Thymus (tissue), 2 donors: ENCODE measurements around the gene CSF3. TPM values are rescaled to one million over a fixed set of nuclear protein-coding genes. Genes with fewer than 3 reads are reported as not detected.

Experiments used
- polyA plus RNA-seq: library from polyadenylated mRNA; stranded (reverse); fragments of 200-250 nt; gene quantifications from one replicate; pipeline ENCODE4 v1.2.3, GENCODE V29; 2013
- total RNA-seq: library from RNA; stranded (reverse); fragments of 120-200 nt; gene quantifications from one replicate; pipeline ENCODE4 v1.2.4, GENCODE V29; 2013
- donor health status: healthy.

The CSF3 gene
- total and polyA plus RNA-seq, 2 donors: 0.09 to 1.3 TPM

Other genes starting within 250 kb of the CSF3 start
- 31.5 TPM for gene IKZF3, start 151.1 kb upstream of the CSF3 start, total RNA-seq
- gene IKZF3, start 151.1 kb upstream of the CSF3 start, polyA plus RNA-seq: 23.9 TPM
- gene ZPBP2, start 147.2 kb upstream of the CSF3 start, total RNA-seq: not detected
- gene ZPBP2, start 147.2 kb upstream of the CSF3 start, polyA plus RNA-seq: 0.11 TPM
- 13.2 TPM for gene GSDMB, start 96.8 kb upstream of the CSF3 start, total RNA-seq
- gene GSDMB, start 96.8 kb upstream of the CSF3 start, polyA plus RNA-seq: 122 TPM
- gene ORMDL3, start 87.8 kb upstream of the CSF3 start, total RNA-seq: 170 TPM
- 67.6 TPM for gene ORMDL3, start 87.8 kb upstream of the CSF3 start, polyA plus RNA-seq
- not detected for gene LRRC3C, start 87.7 kb upstream of the CSF3 start, total RNA-seq
- 0.05 TPM for gene LRRC3C, start 87.7 kb upstream of the CSF3 start, polyA plus RNA-seq
- 0.57 TPM for gene GSDMA, start 52.4 kb upstream of the CSF3 start, total RNA-seq
- gene GSDMA, start 52.4 kb upstream of the CSF3 start, polyA plus RNA-seq: 1.7 TPM
- 71.8 TPM for gene PSMD3, start 34.6 kb upstream of the CSF3 start, total RNA-seq
- gene PSMD3, start 34.6 kb upstream of the CSF3 start, polyA plus RNA-seq: 48.1 TPM
- 22.2 TPM for gene MED24, start 39.0 kb downstream of the CSF3 start, total RNA-seq
- 49.5 TPM for gene MED24, start 39.0 kb downstream of the CSF3 start, polyA plus RNA-seq
- 9.9 TPM for gene THRA, start 47.5 kb downstream of the CSF3 start, total RNA-seq
- gene THRA, start 47.5 kb downstream of the CSF3 start, polyA plus RNA-seq: 14.3 TPM
- gene NR1D1, start 85.1 kb downstream of the CSF3 start, total RNA-seq: 0.85 TPM
- 3.2 TPM for gene NR1D1, start 85.1 kb downstream of the CSF3 start, polyA plus RNA-seq
- 77.7 TPM for gene MSL1, start 106.5 kb downstream of the CSF3 start, total RNA-seq
- 126 TPM for gene MSL1, start 106.5 kb downstream of the CSF3 start, polyA plus RNA-seq
- gene CASC3, start 125.1 kb downstream of the CSF3 start, total RNA-seq: 24.4 TPM
- 38.3 TPM for gene CASC3, start 125.1 kb downstream of the CSF3 start, polyA plus RNA-seq
- gene RAPGEFL1, start 162.0 kb downstream of the CSF3 start, total RNA-seq: 0.99 TPM
- 17.4 TPM for gene RAPGEFL1, start 162.0 kb downstream of the CSF3 start, polyA plus RNA-seq
- gene WIPF2, start 203.9 kb downstream of the CSF3 start, total RNA-seq: 2.9 TPM
- gene WIPF2, start 203.9 kb downstream of the CSF3 start, polyA plus RNA-seq: 9.9 TPM